Suppressor macrophage (primary cell): ENCODE data around the gene HSF2BP.
"Not testable (repeated sequence)": the region's sequence is repeated elsewhere in the genome, so short reads cannot be mapped to it uniquely, and the experiment has no call there.

Experiments
- DNase-seq, 4 experiments: peaks; one replicate each; pipeline ENCODE4 v3.0.0-alpha.2; 2020 to 2022

The HSF2BP gene

GRCh38 chr21:43618940-43619339 is 40.3 kb downstream of the HSF2BP start:
- DNase-seq: no peak

- not testable (repeated sequence) for DNase-seq
Observed at GRCh38 chr21:43616861-43617260, 42.4 kb downstream of the HSF2BP start.

DNA sequence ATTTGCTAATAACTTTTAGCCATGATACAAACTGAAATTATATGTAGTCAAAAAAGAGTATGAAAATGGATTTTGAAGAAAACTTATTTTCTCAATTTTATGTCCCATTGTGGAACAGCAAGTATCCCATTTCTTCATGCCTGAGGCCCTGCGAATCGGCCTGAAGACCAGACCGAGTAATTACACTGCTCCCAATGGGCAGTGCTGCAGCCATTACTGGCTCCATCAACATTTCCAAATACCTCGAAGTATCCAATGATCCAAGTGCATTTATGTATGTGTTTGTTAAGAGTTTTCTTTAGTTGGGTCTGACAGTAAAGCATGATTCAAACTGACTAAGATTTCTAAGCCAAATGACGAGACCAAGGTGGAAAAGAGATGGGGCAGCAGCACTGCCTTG is 44.4 kb downstream of the HSF2BP start:
- no peak for DNase-seq

DNA sequence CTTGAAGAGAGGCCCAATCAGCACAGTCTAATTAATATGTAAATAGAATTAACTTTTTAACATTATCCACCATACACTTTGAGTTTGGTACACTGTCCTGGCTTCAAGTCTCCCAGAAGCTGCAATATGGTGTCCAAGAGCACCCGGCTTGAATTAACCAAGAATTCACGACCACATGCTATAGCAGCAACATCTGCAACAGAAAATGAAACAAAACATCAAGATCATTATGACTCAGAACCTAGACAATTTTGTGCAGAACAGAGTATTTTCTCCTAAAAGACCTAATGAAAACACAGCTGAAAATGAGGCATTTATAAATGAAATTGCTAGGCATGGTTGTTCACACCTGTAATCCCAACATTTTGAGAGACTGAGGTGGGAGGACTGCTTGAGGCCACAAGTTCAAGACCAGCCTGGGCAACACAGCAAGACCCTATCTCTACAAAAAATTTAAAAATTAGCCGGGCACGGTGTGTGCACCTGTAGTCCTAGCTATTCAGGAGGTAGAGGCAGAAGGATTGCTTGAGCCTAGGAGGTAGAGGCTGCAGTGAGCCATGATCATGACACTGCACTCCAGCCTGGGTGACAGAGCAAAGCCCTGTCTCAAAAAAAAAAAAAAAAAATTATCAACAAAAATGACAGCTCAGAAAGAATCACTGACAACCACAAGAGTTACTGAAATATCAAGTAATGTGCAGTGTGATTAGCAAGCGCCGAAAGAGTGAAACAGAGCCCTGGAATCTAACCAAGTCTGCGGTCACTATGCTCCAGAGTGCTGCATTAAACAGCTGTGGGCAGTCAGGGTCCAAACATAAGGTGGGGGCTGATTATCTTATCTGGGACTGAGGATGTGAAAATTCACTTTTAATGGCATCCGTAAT is 45.3 kb downstream of the HSF2BP start:
- DNase-seq: peak in 2 of 4 experiments; percentile 28 to 41

- DNase-seq: peak; percentile 66 to 82 (median 74)
Observed at GRCh38 chr21:43611598-43612369, 47.5 kb downstream of the HSF2BP start.

DNA sequence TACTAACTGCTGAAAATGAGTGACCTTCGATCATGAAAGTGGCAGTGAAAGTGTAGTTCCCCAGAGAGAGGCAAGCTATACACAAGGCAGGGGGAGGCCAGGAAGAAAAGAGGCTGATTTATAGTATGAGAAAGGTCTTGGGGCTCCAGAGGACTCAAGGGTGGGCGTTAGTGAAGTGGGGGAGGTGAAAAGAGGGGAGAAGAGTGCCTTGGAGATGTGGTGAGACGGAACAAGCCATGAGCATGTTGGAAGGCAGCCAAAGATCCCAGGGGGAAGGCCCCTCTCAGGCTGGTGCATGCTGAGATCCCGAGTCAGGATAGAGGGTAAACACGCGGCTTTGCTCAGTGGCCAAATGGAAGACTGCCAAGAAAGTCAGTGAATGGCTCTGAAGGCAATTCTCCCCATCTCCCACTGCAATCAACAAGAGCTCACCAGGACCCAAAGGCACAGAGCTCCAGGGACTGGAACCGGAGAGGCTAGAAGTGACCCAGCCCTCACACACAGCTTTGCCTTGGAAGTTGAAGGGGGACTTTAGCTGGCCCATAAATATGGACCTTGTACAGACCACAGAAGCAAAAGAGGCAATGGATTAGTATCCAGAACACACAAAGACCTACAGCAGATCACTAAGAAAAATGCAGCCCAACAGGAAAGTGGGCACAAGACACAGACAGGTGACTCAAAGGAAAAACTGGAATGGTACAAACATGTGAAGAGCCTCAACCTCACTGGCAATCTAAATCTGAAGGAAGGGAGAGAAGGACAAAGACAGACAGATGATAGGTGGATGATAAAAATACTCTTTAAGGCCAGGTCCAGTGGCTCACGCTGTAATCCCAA is 49.6 kb downstream of the HSF2BP start:
- DNase-seq: peak in 2 of 4 experiments; percentile 50 to 53

DNA sequence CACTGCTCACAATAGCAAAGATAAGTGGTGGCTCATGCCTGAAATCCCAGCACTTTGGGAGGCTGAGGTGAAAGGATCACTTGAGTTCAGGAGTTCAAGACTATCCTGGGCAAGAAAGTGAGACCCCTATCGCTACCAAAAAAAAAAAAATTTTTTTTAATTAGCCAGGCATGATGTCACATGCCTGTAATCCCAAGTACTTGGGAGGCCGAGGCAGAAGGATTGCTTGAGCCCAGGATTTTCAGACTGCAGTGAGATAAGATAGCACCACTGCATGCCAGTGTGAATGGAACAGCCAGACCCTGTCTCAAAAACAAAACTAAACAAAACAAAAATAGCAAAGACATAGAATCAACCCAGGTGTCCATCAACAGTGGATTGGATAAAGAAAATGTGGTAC is 50.6 kb downstream of the HSF2BP start:
- no peak for DNase-seq

- DNase-seq: peak; percentile 55 to 89 (median 72)
Observed at GRCh38 chr21:43608225-43608624, 51.1 kb downstream of the HSF2BP start.

DNA sequence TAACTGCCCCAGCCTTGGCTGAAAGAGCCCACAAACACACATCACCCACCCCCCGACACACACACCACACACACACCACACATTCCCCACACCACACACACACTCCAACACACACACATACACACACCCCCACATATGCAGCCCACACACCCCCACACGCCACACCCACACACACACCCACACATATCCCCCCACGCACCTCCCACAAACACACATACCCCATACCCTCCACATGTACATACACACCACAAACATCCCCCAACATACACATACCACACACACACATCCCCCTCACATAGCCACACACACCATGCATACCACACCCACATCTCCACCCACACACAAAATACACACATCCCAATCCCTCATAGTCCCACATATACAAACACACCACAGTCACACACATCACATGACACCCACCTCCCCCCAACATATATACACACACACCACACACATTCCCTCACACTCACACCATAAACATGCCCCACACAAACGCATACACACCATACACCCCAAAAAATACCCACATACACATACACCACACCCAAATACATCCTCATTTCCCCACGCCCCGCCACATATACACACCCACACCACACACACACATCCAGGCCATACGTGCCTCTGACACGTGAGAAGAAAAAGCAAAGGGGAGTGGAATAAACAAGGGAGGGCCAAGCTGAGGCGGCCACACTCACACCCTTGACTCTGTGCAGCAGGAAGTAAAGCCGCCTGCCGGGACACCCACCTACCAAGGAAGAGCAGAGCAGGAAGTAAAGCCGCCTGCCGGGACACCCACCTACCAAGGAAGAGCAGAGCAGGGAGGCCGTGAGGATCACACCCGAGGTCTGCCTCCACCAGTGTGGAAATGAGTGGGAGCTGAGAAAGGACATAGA is 53.7 kb downstream of the HSF2BP start:
- DNase-seq: peak; percentile 18 to 67 (median 56)

- no peak for DNase-seq
Observed at GRCh38 chr21:43604505-43605204, 54.6 kb downstream of the HSF2BP start.

GRCh38 chr21:43603641-43604504 is 55.4 kb downstream of the HSF2BP start:
- peak; percentile 34 to 66 (median 49) for DNase-seq

DNA sequence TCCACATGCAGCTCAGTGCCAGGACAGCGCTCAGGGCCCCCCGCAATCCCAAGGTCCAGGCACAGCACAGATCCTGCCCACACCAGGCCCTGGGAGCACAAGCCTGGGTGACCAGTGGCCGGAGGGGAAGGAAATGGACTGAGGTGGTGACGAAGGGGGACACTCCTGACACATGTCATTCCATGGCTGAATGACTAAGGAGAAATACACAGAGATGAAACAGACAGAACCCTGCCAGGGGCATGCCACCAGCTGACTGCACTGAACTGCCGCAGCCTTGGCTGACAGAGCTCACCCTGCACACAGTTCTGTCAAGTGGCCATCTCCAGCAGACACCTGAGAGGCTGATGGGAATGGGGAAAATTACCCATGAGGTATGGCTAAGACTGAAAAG is 56.1 kb downstream of the HSF2BP start:
- DNase-seq: peak; percentile 89 to 95 (median 90)

- DNase-seq: peak; percentile 77 to 92 (median 86)
Observed at GRCh38 chr21:43602266-43603232, 56.7 kb downstream of the HSF2BP start.

DNA sequence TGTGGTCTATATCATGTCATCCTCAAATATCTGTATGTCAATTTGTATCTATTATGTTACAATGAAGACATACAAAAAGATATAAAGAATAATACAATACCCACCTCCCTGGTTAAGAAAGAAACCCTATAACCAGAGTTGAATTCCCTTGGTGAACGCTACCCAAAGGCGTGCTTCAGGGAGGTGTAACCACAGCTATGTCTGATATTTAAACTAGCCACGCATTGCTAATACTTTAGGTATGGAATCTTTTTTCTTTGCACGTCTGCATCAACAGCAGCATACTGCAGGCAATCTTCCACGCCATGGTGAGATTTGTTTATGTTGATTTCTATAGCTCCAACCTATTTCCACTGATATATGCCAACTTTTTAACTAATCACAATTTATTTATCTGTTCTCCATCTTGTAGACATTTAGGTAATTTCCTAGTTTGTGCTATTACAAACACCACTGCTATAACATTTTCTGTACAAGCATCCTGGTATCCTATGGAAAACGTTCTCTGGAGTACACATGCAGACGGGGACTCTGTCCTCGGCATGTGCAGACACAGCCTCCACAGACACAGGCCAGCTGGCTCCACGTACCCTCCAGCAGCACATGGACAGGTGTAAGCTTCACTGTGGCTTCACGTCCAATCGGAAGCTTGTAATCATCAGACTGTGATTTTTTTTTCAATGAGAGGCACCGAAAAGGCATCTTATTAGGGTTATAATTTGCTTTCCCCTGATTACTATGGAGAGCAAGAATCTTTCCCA is 58.5 kb downstream of the HSF2BP start:
- no peak for DNase-seq

DNA sequence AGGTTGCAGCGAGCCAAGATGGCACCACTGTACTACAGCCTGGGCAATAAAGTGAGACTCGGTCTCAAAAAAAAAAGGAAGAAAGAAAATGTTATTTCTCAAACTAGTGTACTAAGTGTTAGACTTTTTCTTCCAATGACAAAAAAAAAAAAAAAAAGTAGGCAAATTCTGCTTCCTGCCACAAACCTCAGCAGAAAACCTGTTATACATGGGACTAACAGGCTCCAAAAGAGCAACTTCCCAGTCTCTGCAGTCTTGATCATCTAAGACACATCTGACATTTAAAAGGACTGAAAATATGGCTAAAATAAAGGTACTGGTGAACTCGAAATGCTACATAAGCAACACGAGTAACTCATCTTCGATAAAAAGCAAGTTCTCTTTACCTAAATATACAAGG is 59.6 kb downstream of the HSF2BP start:
- peak in 2 of 4 experiments; percentile 34 to 56 for DNase-seq

- no peak for DNase-seq
Observed at GRCh38 chr21:43598416-43599120, 60.7 kb downstream of the HSF2BP start.
